ENCODE measurements around the gene MSL3. TPM values are rescaled to one million over a fixed set of nuclear protein-coding genes. Genes with fewer than 3 reads are reported as not detected.

Gene MSL3
- total and polyA plus RNA-seq, 2 of the 13 experiments (the other 11 are each of a cell fraction or from before 2014, with no cell fraction given), result 7.6 to 10.2 TPM

DNA sequence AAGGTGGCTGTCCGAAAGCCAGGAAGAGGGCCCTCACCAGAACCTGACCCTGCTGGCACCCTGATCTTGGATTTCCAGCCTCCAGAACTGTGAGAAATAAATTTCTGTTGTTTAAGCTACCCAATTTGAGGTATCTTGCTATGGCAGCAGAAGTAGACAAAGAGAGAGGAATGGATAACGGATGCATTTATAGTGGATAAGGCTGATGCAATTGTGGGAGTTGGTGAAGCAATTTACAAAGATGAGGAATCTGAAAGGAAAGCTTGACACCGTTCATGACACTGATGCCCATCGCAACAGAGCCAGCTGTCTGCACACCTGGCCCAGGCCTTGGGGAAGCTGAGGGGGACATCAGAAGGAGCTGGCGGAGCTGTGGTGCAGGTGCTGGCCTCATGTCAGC, 35.7 kb upstream of the MSL3 start:
- in situ Hi-C loops (cut with HindIII; ENCODE audit: extremely low pct_ligation_motif_present, low pct_unique_long_range_greater_than_20kb), result no loop called here
- FAIRE-seq, result no peak
- no TSS peak for BruUV-seq (replicated peaks)
- TF ChIP-seq, protein P1, sequence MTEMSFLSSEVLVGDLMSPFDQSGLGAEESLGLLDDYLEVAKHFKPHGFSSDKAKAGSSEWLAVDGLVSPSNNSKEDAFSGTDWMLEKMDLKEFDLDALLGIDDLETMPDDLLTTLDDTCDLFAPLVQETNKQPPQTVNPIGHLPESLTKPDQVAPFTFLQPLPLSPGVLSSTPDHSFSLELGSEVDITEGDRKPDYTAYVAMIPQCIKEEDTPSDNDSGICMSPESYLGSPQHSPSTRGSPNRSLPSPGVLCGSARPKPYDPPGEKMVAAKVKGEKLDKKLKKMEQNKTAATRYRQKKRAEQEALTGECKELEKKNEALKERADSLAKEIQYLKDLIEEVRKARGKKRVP (CRISPR knock-in tag; IDR thresholded peaks at IDR 0.05), result no peak
- TF ChIP-seq, protein P2, sequence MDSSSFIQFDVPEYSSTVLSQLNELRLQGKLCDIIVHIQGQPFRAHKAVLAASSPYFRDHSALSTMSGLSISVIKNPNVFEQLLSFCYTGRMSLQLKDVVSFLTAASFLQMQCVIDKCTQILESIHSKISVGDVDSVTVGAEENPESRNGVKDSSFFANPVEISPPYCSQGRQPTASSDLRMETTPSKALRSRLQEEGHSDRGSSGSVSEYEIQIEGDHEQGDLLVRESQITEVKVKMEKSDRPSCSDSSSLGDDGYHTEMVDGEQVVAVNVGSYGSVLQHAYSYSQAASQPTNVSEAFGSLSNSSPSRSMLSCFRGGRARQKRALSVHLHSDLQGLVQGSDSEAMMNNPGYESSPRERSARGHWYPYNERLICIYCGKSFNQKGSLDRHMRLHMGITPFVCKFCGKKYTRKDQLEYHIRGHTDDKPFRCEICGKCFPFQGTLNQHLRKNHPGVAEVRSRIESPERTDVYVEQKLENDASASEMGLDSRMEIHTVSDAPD (CRISPR knock-in tag; IDR thresholded peaks at IDR 0.05), result no peak
- TF ChIP-seq ZNF709 (CRISPR knock-in tag; IDR thresholded peaks at IDR 0.05) (no peak), ZNF563 (CRISPR knock-in tag; IDR thresholded peaks at IDR 0.05) (no peak), MEIS2 (CRISPR knock-in tag; IDR thresholded peaks at IDR 0.05) (no peak), ZFP41 (CRISPR knock-in tag; IDR thresholded peaks at IDR 0.05; ENCODE audit: borderline replicate concordance) (no peak)
- TF ChIP-seq, protein P3, sequence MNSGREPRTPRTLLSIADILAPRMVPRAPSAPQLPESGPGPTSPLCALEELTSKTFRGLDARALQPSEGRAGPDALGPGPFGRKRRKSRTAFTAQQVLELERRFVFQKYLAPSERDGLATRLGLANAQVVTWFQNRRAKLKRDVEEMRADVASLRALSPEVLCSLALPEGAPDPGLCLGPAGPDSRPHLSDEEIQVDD (CRISPR knock-in tag; IDR thresholded peaks at IDR 0.05; ENCODE audit: borderline replicate concordance), result no peak
- TF ChIP-seq, protein P4, sequence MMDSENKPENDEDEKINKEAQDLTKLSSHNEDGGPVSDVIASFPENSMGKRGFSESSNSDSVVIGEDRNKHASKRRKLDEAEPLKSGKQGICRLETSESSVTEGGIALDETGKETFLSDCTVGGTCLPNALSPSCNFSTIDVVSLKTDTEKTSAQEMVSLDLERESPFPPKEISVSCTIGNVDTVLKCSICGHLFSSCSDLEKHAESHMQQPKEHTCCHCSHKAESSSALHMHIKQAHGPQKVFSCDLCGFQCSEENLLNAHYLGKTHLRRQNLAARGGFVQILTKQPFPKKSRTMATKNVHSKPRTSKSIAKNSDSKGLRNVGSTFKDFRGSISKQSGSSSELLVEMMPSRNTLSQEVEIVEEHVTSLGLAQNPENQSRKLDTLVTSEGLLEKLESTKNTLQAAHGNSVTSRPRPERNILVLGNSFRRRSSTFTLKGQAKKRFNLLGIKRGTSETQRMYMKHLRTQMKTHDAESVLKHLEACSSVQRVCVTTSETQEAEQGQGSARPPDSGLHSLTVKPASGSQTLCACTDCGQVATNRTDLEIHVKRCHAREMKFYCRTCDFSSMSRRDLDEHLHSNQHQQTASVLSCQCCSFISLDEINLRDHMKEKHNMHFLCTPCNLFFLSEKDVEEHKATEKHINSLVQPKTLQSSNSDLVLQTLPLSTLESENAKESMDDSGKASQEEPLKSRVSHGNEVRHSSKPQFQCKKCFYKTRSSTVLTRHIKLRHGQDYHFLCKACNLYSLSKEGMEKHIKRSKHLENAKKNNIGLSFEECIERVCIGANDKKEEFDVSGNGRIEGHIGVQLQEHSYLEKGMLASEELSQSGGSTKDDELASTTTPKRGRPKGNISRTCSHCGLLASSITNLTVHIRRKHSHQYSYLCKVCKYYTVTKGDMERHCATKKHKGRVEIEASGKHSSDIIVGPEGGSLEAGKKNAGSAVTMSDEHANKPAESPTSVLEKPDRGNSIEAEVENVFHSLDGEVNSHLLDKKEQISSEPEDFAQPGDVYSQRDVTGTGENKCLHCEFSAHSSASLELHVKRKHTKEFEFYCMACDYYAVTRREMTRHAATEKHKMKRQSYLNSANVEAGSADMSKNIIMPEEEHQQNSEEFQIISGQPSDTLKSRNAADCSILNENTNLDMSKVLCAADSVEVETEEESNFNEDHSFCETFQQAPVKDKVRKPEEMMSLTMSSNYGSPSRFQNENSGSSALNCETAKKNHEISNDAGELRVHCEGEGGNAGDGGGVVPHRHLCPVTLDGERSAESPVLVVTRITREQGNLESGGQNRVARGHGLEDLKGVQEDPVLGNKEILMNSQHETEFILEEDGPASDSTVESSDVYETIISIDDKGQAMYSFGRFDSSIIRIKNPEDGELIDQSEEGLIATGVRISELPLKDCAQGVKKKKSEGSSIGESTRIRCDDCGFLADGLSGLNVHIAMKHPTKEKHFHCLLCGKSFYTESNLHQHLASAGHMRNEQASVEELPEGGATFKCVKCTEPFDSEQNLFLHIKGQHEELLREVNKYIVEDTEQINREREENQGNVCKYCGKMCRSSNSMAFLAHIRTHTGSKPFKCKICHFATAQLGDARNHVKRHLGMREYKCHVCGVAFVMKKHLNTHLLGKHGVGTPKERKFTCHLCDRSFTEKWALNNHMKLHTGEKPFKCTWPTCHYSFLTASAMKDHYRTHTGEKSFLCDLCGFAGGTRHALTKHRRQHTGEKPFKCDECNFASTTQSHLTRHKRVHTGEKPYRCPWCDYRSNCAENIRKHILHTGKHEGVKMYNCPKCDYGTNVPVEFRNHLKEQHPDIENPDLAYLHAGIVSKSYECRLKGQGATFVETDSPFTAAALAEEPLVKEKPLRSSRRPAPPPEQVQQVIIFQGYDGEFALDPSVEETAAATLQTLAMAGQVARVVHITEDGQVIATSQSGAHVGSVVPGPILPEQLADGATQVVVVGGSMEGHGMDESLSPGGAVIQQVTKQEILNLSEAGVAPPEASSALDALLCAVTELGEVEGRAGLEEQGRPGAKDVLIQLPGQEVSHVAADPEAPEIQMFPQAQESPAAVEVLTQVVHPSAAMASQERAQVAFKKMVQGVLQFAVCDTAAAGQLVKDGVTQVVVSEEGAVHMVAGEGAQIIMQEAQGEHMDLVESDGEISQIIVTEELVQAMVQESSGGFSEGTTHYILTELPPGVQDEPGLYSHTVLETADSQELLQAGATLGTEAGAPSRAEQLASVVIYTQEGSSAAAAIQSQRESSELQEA (CRISPR knock-in tag; IDR thresholded peaks at IDR 0.05; ENCODE audit: not compliant biosample characterization), result no peak
- TF ChIP-seq, protein P5, sequence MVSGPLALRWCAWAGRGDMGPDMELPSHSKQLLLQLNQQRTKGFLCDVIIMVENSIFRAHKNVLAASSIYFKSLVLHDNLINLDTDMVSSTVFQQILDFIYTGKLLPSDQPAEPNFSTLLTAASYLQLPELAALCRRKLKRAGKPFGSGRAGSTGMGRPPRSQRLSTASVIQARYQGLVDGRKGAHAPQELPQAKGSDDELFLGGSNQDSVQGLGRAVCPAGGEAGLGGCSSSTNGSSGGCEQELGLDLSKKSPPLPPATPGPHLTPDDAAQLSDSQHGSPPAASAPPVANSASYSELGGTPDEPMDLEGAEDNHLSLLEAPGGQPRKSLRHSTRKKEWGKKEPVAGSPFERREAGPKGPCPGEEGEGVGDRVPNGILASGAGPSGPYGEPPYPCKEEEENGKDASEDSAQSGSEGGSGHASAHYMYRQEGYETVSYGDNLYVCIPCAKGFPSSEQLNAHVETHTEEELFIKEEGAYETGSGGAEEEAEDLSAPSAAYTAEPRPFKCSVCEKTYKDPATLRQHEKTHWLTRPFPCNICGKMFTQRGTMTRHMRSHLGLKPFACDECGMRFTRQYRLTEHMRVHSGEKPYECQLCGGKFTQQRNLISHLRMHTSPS (CRISPR knock-in tag; IDR thresholded peaks at IDR 0.05; ENCODE audit: low read depth), result no peak

More for the DNA sequence above, 35.7 kb upstream of the MSL3 start:
- Histone ChIP-seq H4K20me1 (ENCODE audit: insufficient read depth, low read length) (no peaks in the 10 kb centered on the region), H3K4me3 (replicated peaks in 1 of 3; ENCODE audit: insufficient read depth in 1 of 3, low read depth in 2 of 3, low read length in 3 of 3) (no peak overlapping the region), H2AFZ (ENCODE audit: low read length) (no peak overlapping the region), H3K4me1 (ENCODE audit: insufficient read depth, low read length) (no peaks in the 10 kb centered on the region), H3K9ac (ENCODE audit: insufficient read depth, low read depth, low read length) (no peak overlapping the region), H3K27me3 (ENCODE audit: control insufficient read depth in 1 of 2, insufficient read depth in 2 of 2, low read length in 2 of 2) (no peaks in the 10 kb centered on the region), H3K9me3 (ENCODE audit: low read length) (no peaks in the 10 kb centered on the region), H3K4me2 (ENCODE audit: low read depth, low read length) (no peak overlapping the region), H3K27ac (ENCODE audit: extremely low read length, insufficient read depth, low read length) (no peak overlapping the region), H3K36me3 (replicated peaks in 1 of 2; ENCODE audit: control insufficient read depth in 1 of 2, insufficient read depth in 2 of 2, low read length in 2 of 2) (no peaks in the 10 kb centered on the region), H3K79me2 (ENCODE audit: insufficient read depth, low read length) (no peaks in the 10 kb centered on the region)
- ATAC-seq, result no peak
- intact Hi-C loops (cut with micrococcal nuclease; ENCODE audit: unreplicated experiment), result no loop called here
- ChIA-PET POLR2A (no interaction called here), CTCF (ENCODE audit: low intra/inter-chr PET ratio, low total read pairs) (no interaction called here)
- no peak for DNase-seq (ENCODE audit: low spot score)
- WGBS (ENCODE audit: low lambda C conversion rate), result 85% methylated on average over 2 of the region's 5 CpGs
